ENCODE data around the gene CA4. TPM values are rescaled to one million over a fixed set of nuclear protein-coding genes. Genes with fewer than 3 reads are reported as not detected.

CA4 gene
- total RNA-seq, 3 donors from 2014 or later = not detected

DNA sequence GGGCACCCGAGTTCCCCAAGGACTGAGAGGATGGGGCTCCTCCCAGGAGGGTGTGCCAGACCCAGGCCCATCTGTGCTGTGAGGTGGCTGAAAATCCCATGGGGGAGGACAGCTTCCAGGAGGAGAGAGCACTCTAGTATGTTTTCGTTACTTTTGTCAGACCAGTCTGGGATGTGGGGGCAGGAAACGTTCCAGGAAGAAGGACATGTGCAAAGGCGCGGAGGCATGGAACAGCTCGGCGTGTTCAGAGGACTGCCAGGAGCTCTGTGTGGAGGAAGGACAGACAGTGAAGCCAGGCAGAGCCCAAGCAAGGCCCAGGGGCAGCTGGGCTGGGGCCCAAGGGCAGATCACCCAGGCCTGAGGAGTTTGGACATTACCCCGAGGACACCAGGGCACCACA lies 7.0 kb downstream of the CA4 start:
- DNase-seq (no peak), ATAC-seq (no peak)
- H3K9me3 Mint-ChIP-seq = no peaks in the 10 kb centered on the region
- no peaks in the 10 kb centered on the region for H3K4me1 Mint-ChIP-seq (ENCODE audit: low read depth)
- peaks cover 51% of the 10 kb centered on the region for H3K27me3 Mint-ChIP-seq (ENCODE audit: low read depth)
- H3K36me3 Mint-ChIP-seq (ENCODE audit: insufficient read depth) = no peaks in the 10 kb centered on the region
- no peak overlapping the region for H3K4me3 Mint-ChIP-seq

GRCh38 chr17:60157487-60158040 lies 7.8 kb downstream of the CA4 start:
- H3K4me1 Mint-ChIP-seq (ENCODE audit: low read depth) = no peaks in the 10 kb centered on the region
- no peaks in the 10 kb centered on the region for H3K9me3 Mint-ChIP-seq
- H3K4me3 Mint-ChIP-seq = no peak overlapping the region
- ATAC-seq = no peak
- H3K27me3 Mint-ChIP-seq (ENCODE audit: low read depth) = peaks cover 44% of the 10 kb centered on the region
- no peaks in the 10 kb centered on the region for H3K36me3 Mint-ChIP-seq (ENCODE audit: insufficient read depth)
- no peak for DNase-seq

DNA sequence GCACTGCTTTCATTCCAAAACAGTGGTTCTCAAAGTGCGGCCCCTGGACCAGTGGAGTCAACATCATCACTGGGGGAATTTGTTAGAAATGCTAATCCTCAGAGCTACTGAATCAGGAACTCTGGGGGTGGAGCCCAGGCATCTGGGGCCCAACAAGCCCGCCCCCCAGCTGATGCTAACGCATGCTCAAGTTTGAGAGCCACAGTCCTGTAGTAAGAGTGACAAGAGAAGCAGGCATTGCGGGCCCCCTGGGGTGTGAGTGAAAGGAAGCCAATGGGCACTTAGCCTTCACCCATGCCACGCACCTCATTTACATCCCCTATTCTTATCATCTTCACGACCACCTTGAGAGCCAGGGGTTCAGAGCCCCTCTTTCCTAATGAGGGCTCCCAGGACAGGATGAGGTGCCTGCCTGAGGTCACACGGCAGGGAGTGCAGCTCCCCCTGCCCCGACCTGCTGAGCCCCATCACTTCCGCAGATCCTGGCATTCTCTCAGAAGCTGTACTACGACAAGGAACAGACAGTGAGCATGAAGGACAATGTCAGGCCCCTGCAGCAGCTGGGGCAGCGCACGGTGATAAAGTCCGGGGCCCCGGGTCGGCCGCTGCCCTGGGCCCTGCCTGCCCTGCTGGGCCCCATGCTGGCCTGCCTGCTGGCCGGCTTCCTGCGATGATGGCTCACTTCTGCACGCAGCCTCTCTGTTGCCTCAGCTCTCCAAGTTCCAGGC lies 9.1 kb downstream of the CA4 start:
- Mint-ChIP-seq H3K36me3 (ENCODE audit: insufficient read depth) (no peaks in the 10 kb centered on the region), H3K4me1 (ENCODE audit: low read depth) (no peaks in the 10 kb centered on the region), H3K9me3 (no peaks in the 10 kb centered on the region), H3K4me3 (no peak overlapping the region), H3K27me3 (ENCODE audit: low read depth) (peaks cover 31% of the 10 kb centered on the region)
- DNase-seq (no peak), ATAC-seq (no peak)

- ATAC-seq = no peak
- Mint-ChIP-seq H3K27me3 (ENCODE audit: low read depth) (peaks cover 31% of the 10 kb centered on the region), H3K9me3 (no peaks in the 10 kb centered on the region), H3K4me1 (ENCODE audit: low read depth) (no peaks in the 10 kb centered on the region), H3K36me3 (ENCODE audit: insufficient read depth) (no peaks in the 10 kb centered on the region), H3K4me3 (no peak overlapping the region)
- DNase-seq = no peak
These were observed 9.7 kb downstream of the CA4 start for GRCh38 chr17:60159479-60159866.

- ATAC-seq (no peak), DNase-seq (no peak)
- no peak overlapping the region for H3K4me3 Mint-ChIP-seq
- peaks cover 29% of the 10 kb centered on the region for H3K27me3 Mint-ChIP-seq (ENCODE audit: low read depth)
- no peaks in the 10 kb centered on the region for H3K9me3 Mint-ChIP-seq
- peaks cover 4% of the 10 kb centered on the region for H3K4me1 Mint-ChIP-seq (ENCODE audit: low read depth)
- no peaks in the 10 kb centered on the region for H3K36me3 Mint-ChIP-seq (ENCODE audit: insufficient read depth)
These were observed 11.2 kb downstream of the CA4 start for GRCh38 chr17:60160829-60161501.

- Mint-ChIP-seq H3K4me1 (ENCODE audit: low read depth) (peaks cover 8% of the 10 kb centered on the region), H3K36me3 (ENCODE audit: insufficient read depth) (no peaks in the 10 kb centered on the region), H3K4me3 (no peak overlapping the region), H3K9me3 (no peaks in the 10 kb centered on the region), H3K27me3 (ENCODE audit: low read depth) (peaks cover 25% of the 10 kb centered on the region)
- no peak for ATAC-seq
- DNase-seq = no peak
These were observed 12.0 kb downstream of the CA4 start for GRCh38 chr17:60161598-60162330.

DNA sequence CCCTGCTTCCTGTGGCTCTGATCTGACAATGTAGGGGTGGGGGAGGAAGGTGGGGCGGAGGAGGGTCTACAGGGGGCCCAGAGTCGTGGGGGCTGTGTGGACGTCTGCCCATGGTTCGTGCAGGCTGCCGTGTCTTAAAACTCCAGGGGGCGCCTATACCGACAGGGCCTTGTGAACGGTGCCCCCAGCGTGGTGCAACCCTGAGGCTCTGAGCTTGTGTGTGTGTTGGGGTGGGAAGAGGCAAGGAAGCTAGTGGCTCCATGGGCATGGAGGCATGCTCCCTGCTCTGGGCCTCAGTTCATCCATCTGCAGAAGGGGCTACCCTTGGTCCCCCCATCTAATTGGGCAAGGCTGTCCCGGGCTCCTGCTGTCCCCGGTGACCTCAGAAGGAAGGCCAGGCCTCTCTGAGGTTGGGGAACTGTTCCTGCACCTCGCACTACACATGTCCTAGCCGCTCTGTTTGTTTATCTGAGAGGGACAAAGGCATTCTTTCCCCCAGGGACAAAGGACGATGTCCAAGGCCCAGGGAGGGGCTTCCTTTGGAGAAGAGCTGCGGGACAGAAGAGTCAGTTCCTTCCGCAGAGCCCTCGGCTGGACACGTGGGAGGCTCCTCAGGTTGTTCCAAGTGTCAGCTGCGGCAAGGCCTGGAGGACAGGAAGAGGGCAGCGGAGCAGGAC lies 13.5 kb downstream of the CA4 start:
- no peak for ATAC-seq
- H3K4me3 Mint-ChIP-seq = no peak overlapping the region
- peaks cover 21% of the 10 kb centered on the region for H3K27me3 Mint-ChIP-seq (ENCODE audit: low read depth)
- H3K4me1 Mint-ChIP-seq (ENCODE audit: low read depth) = peaks cover 8% of the 10 kb centered on the region
- H3K36me3 Mint-ChIP-seq (ENCODE audit: insufficient read depth) = no peaks in the 10 kb centered on the region
- DNase-seq = no peak
- no peaks in the 10 kb centered on the region for H3K9me3 Mint-ChIP-seq

DNA sequence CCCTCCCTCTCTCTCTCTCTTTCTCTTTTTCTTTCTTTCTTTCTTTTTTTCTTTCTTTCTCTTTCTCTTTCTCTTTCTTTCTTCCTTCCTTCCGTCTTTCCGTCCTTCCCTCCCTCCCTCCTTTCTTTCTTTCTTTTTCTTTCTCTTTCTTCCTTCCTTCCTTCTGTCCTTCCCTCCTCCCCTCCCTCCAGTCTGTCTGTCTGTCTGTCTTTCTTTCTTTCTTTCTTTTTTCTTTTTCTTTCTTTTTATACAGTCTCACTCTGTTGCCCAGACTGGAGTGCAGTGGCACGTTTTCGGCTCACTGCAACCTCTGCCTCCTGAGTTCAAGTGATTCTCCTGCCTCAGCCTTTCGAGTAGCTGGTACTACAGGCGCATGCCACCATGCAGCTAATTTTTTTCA lies 14.4 kb downstream of the CA4 start:
- no peak for ATAC-seq
- H3K27me3 Mint-ChIP-seq (ENCODE audit: low read depth) = peaks cover 14% of the 10 kb centered on the region
- no peaks in the 10 kb centered on the region for H3K36me3 Mint-ChIP-seq (ENCODE audit: insufficient read depth)
- no peak for DNase-seq
- no peak overlapping the region for H3K4me3 Mint-ChIP-seq
- no peaks in the 10 kb centered on the region for H3K9me3 Mint-ChIP-seq
- peaks cover 8% of the 10 kb centered on the region for H3K4me1 Mint-ChIP-seq (ENCODE audit: low read depth)

DNA sequence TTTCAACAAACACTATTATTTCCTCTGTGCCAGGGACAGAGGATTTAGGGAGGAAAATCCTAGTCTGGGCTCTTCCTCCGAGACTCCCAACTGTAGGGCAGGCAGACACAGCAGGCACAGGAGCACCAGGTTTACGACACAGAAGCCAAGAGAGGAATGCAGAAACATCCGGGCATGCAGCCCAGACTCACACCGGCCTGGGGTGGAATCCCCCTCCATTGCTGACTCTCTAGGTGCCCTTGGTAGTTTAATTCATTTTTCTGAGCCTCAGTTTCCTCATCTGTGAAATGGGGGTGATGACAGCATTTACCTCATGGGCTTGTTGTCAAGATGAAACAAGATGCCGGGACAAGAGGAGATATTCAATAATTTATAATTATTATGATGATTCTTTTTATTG lies 14.9 kb downstream of the CA4 start:
- Mint-ChIP-seq H3K4me1 (ENCODE audit: low read depth) (peaks cover 8% of the 10 kb centered on the region), H3K9me3 (no peaks in the 10 kb centered on the region), H3K36me3 (ENCODE audit: insufficient read depth) (no peaks in the 10 kb centered on the region), H3K4me3 (no peak overlapping the region), H3K27me3 (ENCODE audit: low read depth) (peaks cover 12% of the 10 kb centered on the region)
- ATAC-seq = no peak
- DNase-seq = no peak

DNA sequence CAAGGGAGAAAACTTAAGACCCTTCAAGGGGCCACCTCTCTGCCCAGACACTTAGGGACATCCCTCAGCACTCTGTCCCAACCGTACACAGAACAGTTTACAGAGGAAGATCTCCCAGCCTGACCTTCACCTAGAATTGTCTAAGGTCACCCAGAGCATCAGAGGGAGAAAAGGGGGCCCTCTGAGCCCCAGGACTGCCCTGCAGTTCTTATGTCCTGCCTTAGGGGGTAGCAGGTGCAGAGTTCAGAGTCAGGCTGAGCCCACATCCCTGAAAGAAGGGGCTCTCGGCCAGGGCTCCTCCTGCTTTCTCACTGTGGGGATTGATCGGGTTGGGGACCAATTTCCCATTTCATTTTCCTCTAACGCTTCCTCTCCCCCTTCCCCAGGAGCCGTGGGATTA lies 15.4 kb downstream of the CA4 start:
- Mint-ChIP-seq H3K9me3 (no peaks in the 10 kb centered on the region), H3K4me3 (no peak overlapping the region), H3K36me3 (ENCODE audit: insufficient read depth) (no peaks in the 10 kb centered on the region), H3K4me1 (ENCODE audit: low read depth) (peaks cover 13% of the 10 kb centered on the region), H3K27me3 (ENCODE audit: low read depth) (peaks cover 8% of the 10 kb centered on the region)
- no peak for ATAC-seq
- DNase-seq = no peak

- peaks cover 3% of the 10 kb centered on the region for H3K27me3 Mint-ChIP-seq (ENCODE audit: low read depth)
- H3K4me1 Mint-ChIP-seq (ENCODE audit: low read depth) = peaks cover 20% of the 10 kb centered on the region
- H3K36me3 Mint-ChIP-seq (ENCODE audit: insufficient read depth) = no peaks in the 10 kb centered on the region
- DNase-seq (no peak), ATAC-seq (peak; percentile 52 to 65)
- no peak overlapping the region for H3K4me3 Mint-ChIP-seq
- H3K9me3 Mint-ChIP-seq = no peaks in the 10 kb centered on the region
These were observed 16.2 kb downstream of the CA4 start for GRCh38 chr17:60165971-60166370.

- no peaks in the 10 kb centered on the region for H3K9me3 Mint-ChIP-seq
- peaks cover 20% of the 10 kb centered on the region for H3K4me1 Mint-ChIP-seq (ENCODE audit: low read depth)
- ATAC-seq (no peak), DNase-seq (no peak)
- no peaks in the 10 kb centered on the region for H3K36me3 Mint-ChIP-seq (ENCODE audit: insufficient read depth)
- no peaks in the 10 kb centered on the region for H3K27me3 Mint-ChIP-seq (ENCODE audit: low read depth)
- no peak overlapping the region for H3K4me3 Mint-ChIP-seq
These were observed 17.4 kb downstream of the CA4 start for GRCh38 chr17:60167065-60167741.

GRCh38 chr17:60168654-60169053 lies 18.9 kb downstream of the CA4 start:
- no peaks in the 10 kb centered on the region for H3K27me3 Mint-ChIP-seq (ENCODE audit: low read depth)
- H3K9me3 Mint-ChIP-seq = no peaks in the 10 kb centered on the region
- no peak overlapping the region for H3K4me3 Mint-ChIP-seq
- DNase-seq = no peak
- H3K36me3 Mint-ChIP-seq (ENCODE audit: insufficient read depth) = no peaks in the 10 kb centered on the region
- ATAC-seq = no peak
- peaks cover 20% of the 10 kb centered on the region for H3K4me1 Mint-ChIP-seq (ENCODE audit: low read depth)
